Measurements from ENCODE around the gene CT47C1. TPM values are rescaled to one million over a fixed set of nuclear protein-coding genes. Genes with fewer than 3 reads are reported as not detected.

CT47C1 gene
- total RNA-seq, 2 donors from 2014 or later: not detected

- Histone ChIP-seq H3K4me3 (no peak overlapping the region), H3K27me3 (no peaks in the 10 kb centered on the region), H3K36me3 (no peaks in the 10 kb centered on the region), H3K4me1 (no peaks in the 10 kb centered on the region), H3K9me3 (no peaks in the 10 kb centered on the region), H3K27ac (no peak overlapping the region)
- no peak for TF ChIP-seq CTCF (IDR thresholded peaks at IDR 0.05)
- DNase-seq (ENCODE audit: low spot score): no peak
Measured at GRCh38 chrX:119075270-119076025, 2.7 kb downstream of the CT47C1 start.

GRCh38 chrX:119082278-119082677 is 9.5 kb downstream of the CT47C1 start:
- H3K27ac ChIP-seq: no peak overlapping the region
- no peak overlapping the region for H3K4me3 ChIP-seq
- no peaks in the 10 kb centered on the region for H3K27me3 ChIP-seq
- no peaks in the 10 kb centered on the region for H3K4me1 ChIP-seq
- TF ChIP-seq CTCF (IDR thresholded peaks at IDR 0.05): no peak
- no peaks in the 10 kb centered on the region for H3K9me3 ChIP-seq
- no peak for DNase-seq (ENCODE audit: low spot score)
- no peaks in the 10 kb centered on the region for H3K36me3 ChIP-seq

- no peaks in the 10 kb centered on the region for H3K9me3 ChIP-seq
- no peak for TF ChIP-seq CTCF (IDR thresholded peaks at IDR 0.05)
Measured at GRCh38 chrX:119084766-119085165, 12.0 kb downstream of the CT47C1 start.

GRCh38 chrX:119087121-119087520 is 14.3 kb downstream of the CT47C1 start:
- Histone ChIP-seq H3K27me3 (no peaks in the 10 kb centered on the region), H3K4me3 (no peak overlapping the region), H3K36me3 (no peaks in the 10 kb centered on the region), H3K9me3 (no peaks in the 10 kb centered on the region), H3K27ac (no peak overlapping the region), H3K4me1 (no peaks in the 10 kb centered on the region)
- DNase-seq (ENCODE audit: low spot score): no peak
- TF ChIP-seq CTCF (IDR thresholded peaks at IDR 0.05): no peak

More at GRCh38 chrX:119084766-119085165, 12.0 kb downstream of the CT47C1 start:
- no peaks in the 10 kb centered on the region for H3K4me1 ChIP-seq
- no peaks in the 10 kb centered on the region for H3K27me3 ChIP-seq
- H3K36me3 ChIP-seq: no peaks in the 10 kb centered on the region
- no peak overlapping the region for H3K4me3 ChIP-seq
- no peak overlapping the region for H3K27ac ChIP-seq
- no peak for DNase-seq (ENCODE audit: low spot score)

- Histone ChIP-seq H3K36me3 (no peaks in the 10 kb centered on the region), H3K4me1 (no peaks in the 10 kb centered on the region), H3K9me3 (no peaks in the 10 kb centered on the region), H3K27ac (no peak overlapping the region), H3K27me3 (no peaks in the 10 kb centered on the region), H3K4me3 (no peak overlapping the region)
- TF ChIP-seq CTCF (IDR thresholded peaks at IDR 0.05): no peak
- no peak for DNase-seq (ENCODE audit: low spot score)
Measured at GRCh38 chrX:119089619-119090018, 16.8 kb downstream of the CT47C1 start.

- no peaks in the 10 kb centered on the region for H3K27me3 ChIP-seq
- H3K27ac ChIP-seq: no peak overlapping the region
- no peak for TF ChIP-seq CTCF (IDR thresholded peaks at IDR 0.05)
- no peak for DNase-seq (ENCODE audit: low spot score)
- no peaks in the 10 kb centered on the region for H3K36me3 ChIP-seq
- H3K4me1 ChIP-seq: no peaks in the 10 kb centered on the region
- H3K4me3 ChIP-seq: no peak overlapping the region
- no peaks in the 10 kb centered on the region for H3K9me3 ChIP-seq
Measured at GRCh38 chrX:119090627-119091026, 17.8 kb downstream of the CT47C1 start.

All from right atrium auricular region (tissue), 2 donors.